GM23338 (cell line): ENCODE measurements around the gene FCHSD2. TPM values are rescaled to one million over a fixed set of nuclear protein-coding genes. Genes with fewer than 3 reads are reported as not detected.

Experiments
- ATAC-seq: fragments of 200-7000 bp; cut with Tn5 transposase; 3 replicates; pipeline ENCODE4 v1.9.1; 2020
- DNase-seq: peaks from one replicate; pipeline ENCODE4 v3.0.0-alpha.2; 2015; ENCODE audit warnings: low spot score
- H2AFZ ChIP-seq: fragments of 200-600 bp; sonication (generic); 2 replicates; pipeline ENCODE4 v1.8.0; 2016; ENCODE audit warnings: antibody characterized with exemption, mild to moderate bottlenecking, moderate library complexity
- H3F3A ChIP-seq: fragments of 200-600 bp; sonication (generic); replicated peaks from 2 replicates; pipeline ENCODE4 v1.8.0; 2017; ENCODE audit warnings: antibody characterized with exemption, mixed run types, low read depth
- H3K27ac ChIP-seq: fragments of 200-600 bp; sonication (generic); 2 replicates; pipeline ENCODE4 v1.6.1; 2016; ENCODE audit warnings: low read depth
- H3K27me3 ChIP-seq: fragments of 200-600 bp; sonication (generic); 2 replicates; pipeline ENCODE4 v1.8.0; 2016; ENCODE audit warnings: mild to moderate bottlenecking, mixed run types, moderate library complexity; ENCODE audit not compliant: insufficient read depth
- H3K36me3 ChIP-seq: fragments of 200-600 bp; sonication (generic); 2 replicates; pipeline ENCODE4 v1.8.0; 2016; ENCODE audit warnings: mild to moderate bottlenecking; ENCODE audit not compliant: insufficient read depth
- H3K4me1 ChIP-seq: fragments of 200-600 bp; sonication (generic); 2 replicates; pipeline ENCODE4 v1.8.0; 2016; ENCODE audit warnings: mild to moderate bottlenecking, moderate library complexity; ENCODE audit not compliant: insufficient read depth
- H3K4me2 ChIP-seq: fragments of 200-600 bp; sonication (generic); 2 replicates; pipeline ENCODE4 v1.7.1; 2017; ENCODE audit warnings: mixed run types
- H3K4me3 ChIP-seq: fragments of 200-600 bp; sonication (generic); 2 replicates; pipeline ENCODE4 v1.6.1; 2016; ENCODE audit warnings: mixed run types
- H3K79me2 ChIP-seq: fragments of 200-600 bp; sonication (generic); replicated peaks from 2 replicates; pipeline ENCODE4 v1.8.0; 2017; ENCODE audit warnings: mild to moderate bottlenecking; ENCODE audit not compliant: insufficient read depth
- H3K9me2 ChIP-seq: fragments of 200-600 bp; sonication (generic); 2 replicates; pipeline ENCODE4 v1.8.0; 2017; ENCODE audit not compliant: insufficient read depth
- H4K20me1 ChIP-seq: fragments of 200-600 bp; sonication (generic); replicated peaks from 2 replicates; pipeline ENCODE4 v1.8.0; 2017; ENCODE audit warnings: mild to moderate bottlenecking; ENCODE audit not compliant: insufficient read depth
- H3K27ac Mint-ChIP-seq: 2 replicates; pipeline ENCODE4 v1.8.0; 2020; ENCODE audit warnings: inconsistent platforms, mild to moderate bottlenecking, moderate library complexity, mixed read lengths
- H3K27me3 Mint-ChIP-seq: 3 replicates; pipeline ENCODE4 v1.8.0; 2022; ENCODE audit warnings: low read depth, mild to moderate bottlenecking, moderate library complexity, mixed read lengths, inconsistent platforms; ENCODE audit not compliant: insufficient read depth, poor library complexity
- H3K36me3 Mint-ChIP-seq: 3 replicates; pipeline ENCODE4 v1.8.0; 2021; ENCODE audit warnings: low read depth, mild to moderate bottlenecking, inconsistent platforms, moderate library complexity, mixed read lengths
- H3K4me1 Mint-ChIP-seq: 3 replicates; pipeline ENCODE4 v1.8.0; 2020; ENCODE audit warnings: mild to moderate bottlenecking, inconsistent platforms, mixed read lengths
- H3K4me3 Mint-ChIP-seq: 3 replicates; pipeline ENCODE4 v1.8.0; 2021; ENCODE audit warnings: moderate library complexity, mild to moderate bottlenecking, inconsistent platforms, mixed read lengths
- H3K9me3 Mint-ChIP-seq: 3 replicates; pipeline ENCODE4 v1.8.0; 2020; ENCODE audit warnings: moderate library complexity, mild to moderate bottlenecking, inconsistent platforms, mixed read lengths
- CREB1 ChIP-seq: fragments of 250-450 bp; sonication (Bioruptor Pico); IDR thresholded peaks from 2 replicates; pipeline ENCODE4 v1.5.0; 2020; ENCODE audit warnings: low read depth, mild to moderate bottlenecking, moderate library complexity
- EZH2 ChIP-seq: fragments of 200-600 bp; sonication (generic); IDR thresholded peaks from one replicate; pipeline ENCODE4 v1.8.0; 2017; ENCODE audit warnings: antibody characterized with exemption, mild to moderate bottlenecking, low read depth; ENCODE audit not compliant: unreplicated experiment
- EZH2phosphoT487 ChIP-seq: fragments of 200-600 bp; sonication (generic); IDR thresholded peaks from one replicate; pipeline ENCODE4 v1.8.1; 2018; ENCODE audit warnings: antibody characterized with exemption; ENCODE audit not compliant: unreplicated experiment
- POLR2AphosphoS5 ChIP-seq: IDR thresholded peaks from 2 replicates; pipeline ENCODE4 v1.6.1; 2016; ENCODE audit warnings: antibody characterized with exemption, low read depth
- REST ChIP-seq: IDR thresholded peaks from one replicate; pipeline ENCODE4 v1.6.1; 2018; ENCODE audit warnings: antibody characterized with exemption; ENCODE audit not compliant: unreplicated experiment
- STAT1 ChIP-seq: IDR thresholded peaks from one replicate; pipeline ENCODE4 v1.6.1; 2016; ENCODE audit warnings: antibody characterized with exemption; ENCODE audit not compliant: unreplicated experiment
- polyA plus RNA-seq: library from polyadenylated mRNA; unstranded; fragments of >200 nt; fragmentation: Nextera tagmentation; extraction: Ambion mirVana; gene quantifications from 2 replicates; pipeline ENCODE4 v1.2.1, GENCODE V29; 2016
- total RNA-seq: library from RNA; depleted of rRNA; stranded (reverse); fragments of >200 nt; shearing (Covaris generic); gene quantifications from 2 replicates; pipeline ENCODE4 v1.2.3, GENCODE V29; 2014
- TF ChIP-seq, protein P1 (sequence below), 2 experiments: fragments of 200-600 bp in 1 of 2; sonication (generic) in 1 of 2; conservative IDR thresholded peaks; 2 replicates each; pipeline versions ENCODE4 v1.5.1 to v1.6.1; 2016 to 2017; ENCODE audit warnings: antibody characterized with exemption in 2 of 2, low read depth in 2 of 2, mild to moderate bottlenecking in 2 of 2, moderate library complexity in 1 of 2
- TF ChIP-seq, protein P2 (sequence below): IDR thresholded peaks from 2 replicates; pipeline ENCODE4 v1.6.1; 2016; ENCODE audit warnings: antibody characterized with exemption
- TF ChIP-seq, protein P3 (sequence below): fragments of 250-450 bp; sonication (Bioruptor Pico); IDR thresholded peaks from 2 replicates; pipeline ENCODE4 v1.5.0; 2020; ENCODE audit warnings: mild to moderate bottlenecking, moderate library complexity

Gene FCHSD2
- total and polyA plus RNA-seq, 2 experiments from 2014 or later: 3.6 to 5.2 TPM

DNA sequence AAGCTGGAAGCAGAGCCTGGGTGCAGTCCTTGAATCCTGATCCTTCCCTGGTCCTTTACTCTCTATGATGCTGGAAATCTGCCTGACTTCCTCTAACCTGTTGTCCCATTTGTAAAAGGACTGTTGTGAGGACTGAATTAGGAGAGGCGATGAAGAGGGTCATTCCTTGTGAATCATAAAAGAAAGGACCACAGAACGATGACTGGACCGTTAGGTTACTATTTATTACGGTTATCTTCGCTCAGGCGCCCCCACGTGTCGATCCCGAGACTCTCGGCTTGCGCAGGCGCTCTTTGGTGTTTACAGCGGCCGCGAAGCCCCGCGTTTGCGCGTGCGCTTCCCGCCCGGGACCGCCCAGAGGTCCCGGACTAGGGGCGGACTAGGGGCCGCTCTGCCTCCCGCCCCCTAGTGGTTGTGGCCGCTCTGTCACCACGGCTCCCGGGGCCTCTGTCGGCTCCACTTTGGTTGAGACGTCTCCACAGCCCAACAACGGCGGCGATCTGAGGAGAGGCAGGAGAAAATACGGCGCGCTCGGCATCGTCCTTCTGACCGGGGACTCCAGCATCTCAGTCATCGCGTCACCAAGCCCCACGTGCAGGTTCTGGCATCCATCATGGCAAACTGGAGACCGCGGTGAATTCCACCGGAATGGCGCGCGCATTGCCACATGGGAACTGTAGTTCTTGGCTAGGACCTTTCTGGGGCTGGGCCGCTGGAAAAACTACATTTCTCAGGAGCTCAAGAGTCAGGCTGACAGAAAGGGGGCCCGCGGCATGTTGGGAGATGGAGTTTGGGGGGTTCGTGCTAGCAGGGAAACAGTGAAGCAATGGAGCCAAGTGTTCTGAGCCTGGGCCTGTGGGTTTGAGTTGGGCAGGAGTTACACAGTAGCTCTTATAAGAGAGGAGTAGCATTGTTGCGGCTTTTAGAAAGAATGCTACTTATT lies 348.4 kb downstream of the FCHSD2 start, which contains the start of gene STARD10 (continued):
- TF ChIP-seq REST: no peak

GRCh38 chr11:72793076-72793424 lies 349.1 kb downstream of the FCHSD2 start:
- no peak overlapping the region for H2AFZ ChIP-seq

More at GRCh38 chr11:72793076-72793424, 349.1 kb downstream of the FCHSD2 start:
- H3K79me2 ChIP-seq: no peaks in the 10 kb centered on the region
- Mint-ChIP-seq H3K27me3 (peaks cover 13% of the 10 kb centered on the region), H3K4me3 (peak overlapping the region; percentile 98), H3K9me3 (no peaks in the 10 kb centered on the region), H3K4me1 (peaks cover 19% of the 10 kb centered on the region), H3K27ac (no peak overlapping the region), H3K36me3 (no peaks in the 10 kb centered on the region)
- no peak for TF ChIP-seq POLR2AphosphoS5
- TF ChIP-seq STAT1: no peak
- TF ChIP-seq EZH2: no peak
- TF ChIP-seq, protein P1, sequence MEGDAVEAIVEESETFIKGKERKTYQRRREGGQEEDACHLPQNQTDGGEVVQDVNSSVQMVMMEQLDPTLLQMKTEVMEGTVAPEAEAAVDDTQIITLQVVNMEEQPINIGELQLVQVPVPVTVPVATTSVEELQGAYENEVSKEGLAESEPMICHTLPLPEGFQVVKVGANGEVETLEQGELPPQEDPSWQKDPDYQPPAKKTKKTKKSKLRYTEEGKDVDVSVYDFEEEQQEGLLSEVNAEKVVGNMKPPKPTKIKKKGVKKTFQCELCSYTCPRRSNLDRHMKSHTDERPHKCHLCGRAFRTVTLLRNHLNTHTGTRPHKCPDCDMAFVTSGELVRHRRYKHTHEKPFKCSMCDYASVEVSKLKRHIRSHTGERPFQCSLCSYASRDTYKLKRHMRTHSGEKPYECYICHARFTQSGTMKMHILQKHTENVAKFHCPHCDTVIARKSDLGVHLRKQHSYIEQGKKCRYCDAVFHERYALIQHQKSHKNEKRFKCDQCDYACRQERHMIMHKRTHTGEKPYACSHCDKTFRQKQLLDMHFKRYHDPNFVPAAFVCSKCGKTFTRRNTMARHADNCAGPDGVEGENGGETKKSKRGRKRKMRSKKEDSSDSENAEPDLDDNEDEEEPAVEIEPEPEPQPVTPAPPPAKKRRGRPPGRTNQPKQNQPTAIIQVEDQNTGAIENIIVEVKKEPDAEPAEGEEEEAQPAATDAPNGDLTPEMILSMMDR (conservative IDR thresholded peaks at IDR 0.05; ENCODE audit: low read depth in 2 of 2): no peak
- TF ChIP-seq CREB1 (CRISPR knock-in tag): no peak
- no peak for TF ChIP-seq EZH2phosphoT487
- TF ChIP-seq, protein P2, sequence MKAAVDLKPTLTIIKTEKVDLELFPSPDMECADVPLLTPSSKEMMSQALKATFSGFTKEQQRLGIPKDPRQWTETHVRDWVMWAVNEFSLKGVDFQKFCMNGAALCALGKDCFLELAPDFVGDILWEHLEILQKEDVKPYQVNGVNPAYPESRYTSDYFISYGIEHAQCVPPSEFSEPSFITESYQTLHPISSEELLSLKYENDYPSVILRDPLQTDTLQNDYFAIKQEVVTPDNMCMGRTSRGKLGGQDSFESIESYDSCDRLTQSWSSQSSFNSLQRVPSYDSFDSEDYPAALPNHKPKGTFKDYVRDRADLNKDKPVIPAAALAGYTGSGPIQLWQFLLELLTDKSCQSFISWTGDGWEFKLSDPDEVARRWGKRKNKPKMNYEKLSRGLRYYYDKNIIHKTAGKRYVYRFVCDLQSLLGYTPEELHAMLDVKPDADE: no peak
- TF ChIP-seq, protein P3, sequence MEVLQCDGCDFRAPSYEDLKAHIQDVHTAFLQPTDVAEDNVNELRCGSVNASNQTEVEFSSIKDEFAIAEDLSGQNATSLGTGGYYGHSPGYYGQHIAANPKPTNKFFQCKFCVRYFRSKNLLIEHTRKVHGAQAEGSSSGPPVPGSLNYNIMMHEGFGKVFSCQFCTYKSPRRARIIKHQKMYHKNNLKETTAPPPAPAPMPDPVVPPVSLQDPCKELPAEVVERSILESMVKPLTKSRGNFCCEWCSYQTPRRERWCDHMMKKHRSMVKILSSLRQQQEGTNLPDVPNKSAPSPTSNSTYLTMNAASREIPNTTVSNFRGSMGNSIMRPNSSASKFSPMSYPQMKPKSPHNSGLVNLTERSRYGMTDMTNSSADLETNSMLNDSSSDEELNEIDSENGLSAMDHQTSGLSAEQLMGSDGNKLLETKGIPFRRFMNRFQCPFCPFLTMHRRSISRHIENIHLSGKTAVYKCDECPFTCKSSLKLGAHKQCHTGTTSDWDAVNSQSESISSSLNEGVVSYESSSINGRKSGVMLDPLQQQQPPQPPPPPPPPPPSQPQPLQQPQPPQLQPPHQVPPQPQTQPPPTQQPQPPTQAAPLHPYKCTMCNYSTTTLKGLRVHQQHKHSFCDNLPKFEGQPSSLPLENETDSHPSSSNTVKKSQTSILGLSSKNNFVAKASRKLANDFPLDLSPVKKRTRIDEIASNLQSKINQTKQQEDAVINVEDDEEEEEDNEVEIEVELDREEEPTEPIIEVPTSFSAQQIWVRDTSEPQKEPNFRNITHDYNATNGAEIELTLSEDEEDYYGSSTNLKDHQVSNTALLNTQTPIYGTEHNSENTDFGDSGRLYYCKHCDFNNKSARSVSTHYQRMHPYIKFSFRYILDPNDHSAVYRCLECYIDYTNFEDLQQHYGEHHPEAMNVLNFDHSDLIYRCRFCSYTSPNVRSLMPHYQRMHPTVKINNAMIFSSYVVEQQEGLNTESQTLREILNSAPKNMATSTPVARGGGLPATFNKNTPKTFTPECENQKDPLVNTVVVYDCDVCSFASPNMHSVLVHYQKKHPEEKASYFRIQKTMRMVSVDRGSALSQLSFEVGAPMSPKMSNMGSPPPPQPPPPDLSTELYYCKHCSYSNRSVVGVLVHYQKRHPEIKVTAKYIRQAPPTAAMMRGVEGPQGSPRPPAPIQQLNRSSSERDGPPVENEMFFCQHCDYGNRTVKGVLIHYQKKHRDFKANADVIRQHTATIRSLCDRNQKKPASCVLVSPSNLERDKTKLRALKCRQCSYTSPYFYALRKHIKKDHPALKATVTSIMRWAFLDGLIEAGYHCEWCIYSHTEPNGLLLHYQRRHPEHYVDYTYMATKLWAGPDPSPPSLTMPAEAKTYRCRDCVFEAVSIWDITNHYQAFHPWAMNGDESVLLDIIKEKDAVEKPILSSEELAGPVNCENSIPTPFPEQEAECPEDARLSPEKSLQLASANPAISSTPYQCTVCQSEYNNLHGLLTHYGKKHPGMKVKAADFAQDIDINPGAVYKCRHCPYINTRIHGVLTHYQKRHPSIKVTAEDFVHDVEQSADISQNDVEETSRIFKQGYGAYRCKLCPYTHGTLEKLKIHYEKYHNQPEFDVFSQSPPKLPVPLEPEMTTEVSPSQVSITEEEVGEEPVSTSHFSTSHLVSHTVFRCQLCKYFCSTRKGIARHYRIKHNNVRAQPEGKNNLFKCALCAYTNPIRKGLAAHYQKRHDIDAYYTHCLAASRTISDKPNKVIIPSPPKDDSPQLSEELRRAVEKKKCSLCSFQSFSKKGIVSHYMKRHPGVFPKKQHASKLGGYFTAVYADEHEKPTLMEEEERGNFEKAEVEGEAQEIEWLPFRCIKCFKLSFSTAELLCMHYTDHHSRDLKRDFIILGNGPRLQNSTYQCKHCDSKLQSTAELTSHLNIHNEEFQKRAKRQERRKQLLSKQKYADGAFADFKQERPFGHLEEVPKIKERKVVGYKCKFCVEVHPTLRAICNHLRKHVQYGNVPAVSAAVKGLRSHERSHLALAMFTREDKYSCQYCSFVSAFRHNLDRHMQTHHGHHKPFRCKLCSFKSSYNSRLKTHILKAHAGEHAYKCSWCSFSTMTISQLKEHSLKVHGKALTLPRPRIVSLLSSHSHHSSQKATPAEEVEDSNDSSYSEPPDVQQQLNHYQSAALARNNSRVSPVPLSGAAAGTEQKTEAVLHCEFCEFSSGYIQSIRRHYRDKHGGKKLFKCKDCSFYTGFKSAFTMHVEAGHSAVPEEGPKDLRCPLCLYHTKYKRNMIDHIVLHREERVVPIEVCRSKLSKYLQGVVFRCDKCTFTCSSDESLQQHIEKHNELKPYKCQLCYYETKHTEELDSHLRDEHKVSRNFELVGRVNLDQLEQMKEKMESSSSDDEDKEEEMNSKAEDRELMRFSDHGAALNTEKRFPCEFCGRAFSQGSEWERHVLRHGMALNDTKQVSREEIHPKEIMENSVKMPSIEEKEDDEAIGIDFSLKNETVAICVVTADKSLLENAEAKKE (CRISPR knock-in tag): no peak
- H3K9me2 ChIP-seq: no peaks in the 10 kb centered on the region
- no peaks in the 10 kb centered on the region for H3K27me3 ChIP-seq
- no peaks in the 10 kb centered on the region for H3K36me3 ChIP-seq
- peaks cover 9% of the 10 kb centered on the region for H3K4me1 ChIP-seq
- ATAC-seq (no peak), DNase-seq (no peak)
- H3K4me3 ChIP-seq: peak overlapping the region; percentile 72
- no peak overlapping the region for H3K27ac ChIP-seq
- H3K4me2 ChIP-seq: peak overlapping the region; percentile 69; the same call in 1 of the 2 replicates
- no peaks in the 10 kb centered on the region for H3F3A ChIP-seq
- H4K20me1 ChIP-seq: no peaks in the 10 kb centered on the region
